ENCODE measurements around the gene BANF1.

BANF1 gene

GRCh38 chr11:66046901-66047300 lies 44.6 kb downstream of the BANF1 start:
- ChIA-PET POLR2A (no interaction called here), CTCF (interaction anchor here (0.7 to 5.3 kb wide), 9 partner anchors 9 to 196 kb away, joined by 3 to 49 read pairs (median 4); partner anchors contain the start of gene CATSPER1)
- no peak for TF ChIP-seq SETDB1 (IDR thresholded peaks at IDR 0.05; ENCODE audit: insufficient read length, low read length)
- TF ChIP-seq ZNF132 (tag by site-specific recombination; IDR thresholded peaks at IDR 0.05; ENCODE audit: borderline replicate concordance): no peak
- no peak for TF ChIP-seq ZNF558 (tag by site-specific recombination; IDR thresholded peaks at IDR 0.05)
- TF ChIP-seq ZNF707 (tag by site-specific recombination; IDR thresholded peaks at IDR 0.05): no peak
- no peak for TF ChIP-seq HOXC10 (CRISPR knock-in tag; IDR thresholded peaks at IDR 0.05)
- TF ChIP-seq, protein P1, sequence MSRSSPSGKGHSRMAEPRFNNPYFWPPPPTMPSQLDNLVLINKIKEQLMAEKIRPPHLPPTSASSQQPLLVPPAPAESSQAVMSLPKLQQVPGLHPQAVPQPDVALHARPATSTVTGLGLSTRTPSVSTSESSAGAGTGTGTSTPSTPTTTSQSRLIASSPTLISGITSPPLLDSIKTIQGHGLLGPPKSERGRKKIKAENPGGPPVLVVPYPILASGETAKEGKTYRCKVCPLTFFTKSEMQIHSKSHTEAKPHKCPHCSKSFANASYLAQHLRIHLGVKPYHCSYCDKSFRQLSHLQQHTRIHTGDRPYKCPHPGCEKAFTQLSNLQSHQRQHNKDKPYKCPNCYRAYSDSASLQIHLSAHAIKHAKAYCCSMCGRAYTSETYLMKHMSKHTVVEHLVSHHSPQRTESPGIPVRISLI (tag by site-specific recombination; IDR thresholded peaks at IDR 0.05): no peak
- H3K4me1 ChIP-seq (ENCODE audit: control insufficient read depth, insufficient read depth, low read length): peaks cover 8% of the 10 kb centered on the region
- H3K4me3 ChIP-seq (ENCODE audit: low read depth, low read length): no peak overlapping the region
- no peaks in the 10 kb centered on the region for H3K36me3 ChIP-seq (ENCODE audit: control insufficient read depth in 2 of 2, insufficient read depth in 1 of 2, low read length in 2 of 2)
- no peaks in the 10 kb centered on the region for H3K9me3 ChIP-seq (ENCODE audit: control insufficient read depth, insufficient read depth, low read depth, low read length)
- no peak overlapping the region for H3K27ac ChIP-seq (ENCODE audit: extremely low read depth, low read depth, low read length)

GRCh38 chr11:66047541-66048365 lies 45.5 kb downstream of the BANF1 start:
- Histone ChIP-seq H3K4me3 (ENCODE audit: low read depth, low read length) (no peak overlapping the region), H3K4me1 (ENCODE audit: control insufficient read depth, insufficient read depth, low read length) (peaks cover 8% of the 10 kb centered on the region), H3K27ac (ENCODE audit: extremely low read depth, low read depth, low read length) (no peak overlapping the region), H3K36me3 (ENCODE audit: control insufficient read depth in 2 of 2, insufficient read depth in 1 of 2, low read length in 2 of 2) (peaks cover 0 to 1% of the 10 kb centered on the region in 2 experiments; a peak in 1 of 3 replicates), H3K9me3 (ENCODE audit: control insufficient read depth, insufficient read depth, low read depth, low read length) (no peaks in the 10 kb centered on the region)
- peak; percentile 87 for TF ChIP-seq GLIS1 (tag by site-specific recombination; IDR thresholded peaks at IDR 0.05)
- peak; percentile 87 for TF ChIP-seq PRDM10 (tag by site-specific recombination; IDR thresholded peaks at IDR 0.05)
- no peak for TF ChIP-seq IKZF3 (tag by site-specific recombination; IDR thresholded peaks at IDR 0.05)
- ChIA-PET CTCF (interaction anchor here (0.6 to 5.3 kb wide), 9 partner anchors 13 to 622 kb away, joined by 3 to 49 read pairs (median 4); partner anchors contain the start of gene CATSPER1), POLR2A (interaction anchor here (0.8 kb wide), 1 partner anchor 89 kb away, joined by 3 read pairs; no protein-coding TSS in a partner anchor)

DNA sequence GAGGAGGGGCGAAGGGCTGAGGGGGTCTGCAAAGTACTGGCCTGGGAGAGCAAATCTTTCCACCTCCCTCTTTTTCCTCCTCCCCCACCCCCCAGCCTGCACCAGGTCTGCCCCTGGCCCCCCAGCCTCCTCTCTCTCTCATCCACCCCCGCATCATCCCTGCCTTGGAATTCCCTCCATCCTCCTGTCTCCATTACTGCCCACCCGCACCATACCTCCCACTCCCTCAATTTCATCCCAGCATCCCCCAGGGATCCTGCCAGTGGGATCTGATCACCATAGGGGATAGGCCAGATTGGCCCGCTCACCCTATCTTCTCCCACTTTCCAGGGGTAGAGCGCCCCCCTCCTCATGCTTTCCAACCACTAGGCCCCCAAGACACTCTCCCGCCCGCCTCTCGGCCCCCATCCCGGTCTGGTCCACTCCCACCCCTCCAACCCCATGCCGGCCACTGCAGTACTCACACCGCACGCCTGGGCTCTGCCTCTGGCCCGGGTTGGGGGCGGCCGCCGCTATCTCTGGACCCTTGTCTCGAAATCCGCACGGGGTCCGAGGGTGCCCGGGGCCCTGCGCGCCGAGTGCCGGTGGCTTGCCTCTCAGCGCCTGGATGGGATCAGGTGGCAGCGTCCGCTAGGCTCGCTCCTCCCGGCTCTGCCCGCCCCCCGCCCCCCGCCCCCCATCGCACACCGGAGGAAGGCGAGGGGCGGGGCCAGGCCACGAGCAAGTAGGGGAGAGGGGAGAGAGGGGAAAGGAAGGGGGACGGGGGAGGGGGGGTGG lies 46.4 kb downstream of the BANF1 start, which contains the start of gene GAL3ST3:
GAL3ST3 (minus strand) TSS at position 615 of the 777 bp plus-strand sequence. CDS start 3,746 bp downstream, outside the sequence.
- H3K36me3 ChIP-seq (ENCODE audit: control insufficient read depth in 2 of 2, insufficient read depth in 1 of 2, low read length in 2 of 2): peaks cover 2 to 11% of the 10 kb centered on the region in 2 experiments; a peak in 2 of 3 replicates
- H3K4me1 ChIP-seq (ENCODE audit: control insufficient read depth, insufficient read depth, low read length): peaks cover 8% of the 10 kb centered on the region
- H3K4me3 ChIP-seq (ENCODE audit: low read depth, low read length): no peak within 1 kb of the TSS
- ChIA-PET POLR2A (no interaction called here), CTCF (interaction anchor here (0.7 to 1.1 kb wide), 2 partner anchors 12 to 19 kb away, joined by 3 read pairs; no protein-coding TSS in a partner anchor)
- no peak within 1 kb of the TSS for H3K27ac ChIP-seq (ENCODE audit: extremely low read depth, low read depth, low read length)
- TF ChIP-seq ZNF132 (tag by site-specific recombination; IDR thresholded peaks at IDR 0.05; ENCODE audit: borderline replicate concordance): no peak
- TF ChIP-seq EGR2 (tag by site-specific recombination; IDR thresholded peaks at IDR 0.05; ENCODE audit: low read depth): peak; percentile 89
- peak; percentile 87 for TF ChIP-seq ZFHX2 (tag by site-specific recombination; conservative IDR thresholded peaks at IDR 0.05)
- no peaks in the 10 kb centered on the region for H3K9me3 ChIP-seq (ENCODE audit: control insufficient read depth, insufficient read depth, low read depth, low read length)

Measured in HEK293 (cell line).